WTC11 (cell line): Measurements from ENCODE around the gene KDM2A. TPM values are rescaled to one million over a fixed set of nuclear protein-coding genes. Genes with fewer than 3 reads are reported as not detected.

Source experiments
- ATAC-seq: fragments of 200-7000 bp; cut with Tn5 transposase; 2 replicates; pipeline ENCODE4 v1.10.0; 2021; ENCODE audit warnings: mild to moderate bottlenecking, moderate library complexity
- CTCF ChIA-PET: fragments of 300-600 bp; sonication (Branson Sonifier 250); formaldehyde crosslinking; loops from one replicate; lab custom pipeline; 2021; ENCODE audit warnings: antibody characterized with exemption; lab: Charles Lee
- POLR2A ChIA-PET: fragments of 350-600 bp; sonication (Branson Sonifier 250); formaldehyde crosslinking; loops from one replicate; lab custom pipeline; 2021; ENCODE audit warnings: antibody characterized with exemption; lab: Charles Lee
- DNase-seq: peaks from one replicate; pipeline ENCODE4 v3.0.0; 2021; ENCODE audit warnings: low spot score
- H3K27ac Mint-ChIP-seq: 2 replicates; pipeline ENCODE4 v1.8.0; 2021; ENCODE audit warnings: mixed read lengths
- H3K27me3 Mint-ChIP-seq: 2 replicates; pipeline ENCODE4 v1.8.0; 2021; ENCODE audit warnings: low read depth, mild to moderate bottlenecking, moderate library complexity, mixed read lengths
- H3K36me3 Mint-ChIP-seq: 2 replicates; pipeline ENCODE4 v1.8.0; 2021; ENCODE audit warnings: mixed read lengths
- H3K4me1 Mint-ChIP-seq: 2 replicates; pipeline ENCODE4 v1.8.0; 2022; ENCODE audit warnings: mixed read lengths
- H3K4me3 Mint-ChIP-seq: 2 replicates; pipeline ENCODE4 v1.8.0; 2021; ENCODE audit warnings: mild to moderate bottlenecking, moderate library complexity, mixed read lengths
- H3K9me3 Mint-ChIP-seq: 2 replicates; pipeline ENCODE4 v1.8.0; 2021; ENCODE audit warnings: mixed read lengths
- ATF1 ChIP-seq: sonication (generic); formaldehyde crosslinking; IDR thresholded peaks from 2 replicates; pipeline ENCODE4 v1.8.1; 2023; ENCODE audit warnings: mild to moderate bottlenecking, moderate library complexity, missing genetic modification reagents
- CBFB ChIP-seq: sonication (generic); formaldehyde crosslinking; IDR thresholded peaks from 2 replicates; pipeline ENCODE4 v1.8.1; 2022; ENCODE audit warnings: mild to moderate bottlenecking, low read depth, missing genetic modification reagents
- ESRRA ChIP-seq: sonication (generic); formaldehyde crosslinking; IDR thresholded peaks from 2 replicates; pipeline ENCODE4 v1.8.1; 2022; ENCODE audit warnings: mild to moderate bottlenecking, missing genetic modification reagents, borderline replicate concordance
- FOXJ3 ChIP-seq: sonication (generic); formaldehyde crosslinking; IDR thresholded peaks from 2 replicates; pipeline ENCODE4 v1.9.0; 2021; ENCODE audit warnings: missing genetic modification reagents, mild to moderate bottlenecking, borderline replicate concordance
- JAZF1 ChIP-seq: fragments of 250-450 bp; sonication (Bioruptor Pico); IDR thresholded peaks from 2 replicates; pipeline ENCODE4 v1.9.0; 2021; ENCODE audit warnings: moderate library complexity, mild to moderate bottlenecking, inconsistent platforms
- NFATC4 ChIP-seq: fragments of 250-450 bp; sonication (Bioruptor Pico); IDR thresholded peaks from 2 replicates; pipeline ENCODE4 v1.9.0; 2021; ENCODE audit warnings: mild to moderate bottlenecking
- RELA ChIP-seq: sonication (generic); formaldehyde crosslinking; IDR thresholded peaks from 2 replicates; pipeline ENCODE4 v1.8.1; 2022; ENCODE audit warnings: missing genetic modification reagents, mild to moderate bottlenecking, borderline replicate concordance
- SOX15 ChIP-seq: fragments of 250-450 bp; sonication (Bioruptor Pico); IDR thresholded peaks from 2 replicates; pipeline ENCODE4 v1.9.0; 2021; ENCODE audit warnings: mild to moderate bottlenecking
- TP53 ChIP-seq: sonication (generic); formaldehyde crosslinking; IDR thresholded peaks from 2 replicates; pipeline ENCODE4 v1.8.1; 2023; ENCODE audit warnings: mild to moderate bottlenecking, missing genetic modification reagents
- ZNF396 ChIP-seq: fragments of 250-450 bp; sonication (Bioruptor Pico); IDR thresholded peaks from 2 replicates; pipeline ENCODE4 v1.8.0; 2021; ENCODE audit warnings: mild to moderate bottlenecking, moderate library complexity, borderline replicate concordance
- ZNF671 ChIP-seq: fragments of 250-450 bp; sonication (Bioruptor Pico); IDR thresholded peaks from 2 replicates; pipeline ENCODE4 v1.8.0; 2021; ENCODE audit warnings: mild to moderate bottlenecking
- total RNA-seq: library from RNA; stranded (reverse); gene quantifications from 3 replicates; pipeline ENCODE4 v1.2.3, GENCODE V29; 2021
- TF ChIP-seq, protein P1 (sequence below): sonication (generic); formaldehyde crosslinking; IDR thresholded peaks from 2 replicates; pipeline ENCODE4 v1.8.1; 2022; ENCODE audit warnings: missing genetic modification reagents, borderline replicate concordance
- TF ChIP-seq, protein P2 (sequence below): sonication (generic); formaldehyde crosslinking; IDR thresholded peaks from 2 replicates; pipeline ENCODE4 v1.8.1; 2023; ENCODE audit warnings: mild to moderate bottlenecking, missing genetic modification reagents
- TF ChIP-seq, protein P3 (sequence below): fragments of 250-450 bp; sonication (Bioruptor Pico); IDR thresholded peaks from 2 replicates; pipeline ENCODE4 v1.8.0; 2021; ENCODE audit warnings: mild to moderate bottlenecking
- TF ChIP-seq, protein P4 (sequence below): fragments of 250-450 bp; sonication (Bioruptor Pico); conservative IDR thresholded peaks from 2 replicates; pipeline ENCODE4 v1.9.0; 2021; ENCODE audit warnings: mild to moderate bottlenecking
- TF ChIP-seq, protein P5 (sequence below): sonication (generic); formaldehyde crosslinking; IDR thresholded peaks from 2 replicates; pipeline ENCODE4 v1.8.0; 2022; ENCODE audit warnings: mild to moderate bottlenecking, missing genetic modification reagents
- TF ChIP-seq, protein P6 (sequence below): sonication (generic); formaldehyde crosslinking; IDR thresholded peaks from 2 replicates; pipeline ENCODE4 v1.8.0; 2022; ENCODE audit warnings: mild to moderate bottlenecking, missing genetic modification reagents
- TF ChIP-seq, protein P7 (sequence below): sonication (generic); formaldehyde crosslinking; IDR thresholded peaks from 2 replicates; pipeline ENCODE4 v1.8.1; 2023; ENCODE audit warnings: mild to moderate bottlenecking, missing genetic modification reagents, moderate library complexity
- TF ChIP-seq, protein P8 (sequence below): fragments of 200-600 bp; IDR thresholded peaks from 2 replicates; pipeline ENCODE4 v1.8.0; 2022; ENCODE audit warnings: antibody characterized with exemption
- TF ChIP-seq, protein P9 (sequence below): sonication (generic); formaldehyde crosslinking; IDR thresholded peaks from 2 replicates; pipeline ENCODE4 v1.8.1; 2022; ENCODE audit warnings: low read depth, mild to moderate bottlenecking, moderate library complexity, missing genetic modification reagents, borderline replicate concordance

KDM2A gene
- total RNA-seq, 1 experiment from 2014 or later, result 58.0 TPM

DNA sequence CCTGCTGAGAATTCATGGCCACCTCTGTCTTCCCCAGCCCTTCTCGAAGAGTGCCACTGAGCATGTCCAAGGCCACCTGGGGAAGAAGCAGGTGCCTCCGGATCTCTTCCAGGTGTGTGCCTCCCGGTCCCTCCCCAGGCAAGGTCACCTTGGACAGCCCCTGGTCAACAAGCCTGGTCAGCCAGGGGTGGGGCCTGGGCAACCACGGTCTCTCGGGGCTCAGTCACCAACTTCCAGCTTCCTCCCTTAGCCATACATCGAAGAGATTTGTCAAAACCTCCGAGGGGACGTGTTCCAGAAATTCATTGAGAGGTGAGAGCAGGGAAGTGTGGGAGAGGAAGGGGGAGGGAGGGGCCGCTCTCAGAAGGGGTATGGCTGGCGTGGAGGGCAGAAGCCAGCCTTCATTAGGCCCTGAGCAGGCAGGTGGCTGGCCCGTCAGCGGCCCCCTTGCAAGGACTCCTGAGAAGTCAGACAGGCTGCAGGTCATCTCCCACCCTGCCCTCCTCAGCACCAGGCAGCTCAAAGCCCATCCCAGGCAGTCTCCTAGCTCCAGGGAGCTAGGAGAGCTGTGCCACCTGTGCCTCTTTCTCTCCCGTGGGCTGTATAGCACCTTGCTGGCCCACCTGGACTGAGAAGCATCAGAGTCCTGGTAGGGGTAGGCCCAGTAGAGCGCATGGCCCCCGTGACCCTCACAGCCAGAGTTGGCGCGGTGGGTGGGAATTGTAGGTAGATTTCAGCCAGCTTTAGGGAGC lies 160.7 kb downstream of the KDM2A start:
- DNase-seq (no peak), ATAC-seq (no peak)
- peaks cover 23% of the 10 kb centered on the region for H3K4me1 Mint-ChIP-seq
- H3K27me3 Mint-ChIP-seq, result no peaks in the 10 kb centered on the region
- H3K36me3 Mint-ChIP-seq, result peaks cover 18% of the 10 kb centered on the region
- no peak overlapping the region; the same call in 1 of the 2 replicates for H3K27ac Mint-ChIP-seq
- ChIA-PET POLR2A (no interaction called here), CTCF (interaction anchor here (0.9 kb wide), 1 partner anchor 18 kb away, joined by 3 read pairs; no protein-coding TSS in a partner anchor)
- TF ChIP-seq, protein P1, sequence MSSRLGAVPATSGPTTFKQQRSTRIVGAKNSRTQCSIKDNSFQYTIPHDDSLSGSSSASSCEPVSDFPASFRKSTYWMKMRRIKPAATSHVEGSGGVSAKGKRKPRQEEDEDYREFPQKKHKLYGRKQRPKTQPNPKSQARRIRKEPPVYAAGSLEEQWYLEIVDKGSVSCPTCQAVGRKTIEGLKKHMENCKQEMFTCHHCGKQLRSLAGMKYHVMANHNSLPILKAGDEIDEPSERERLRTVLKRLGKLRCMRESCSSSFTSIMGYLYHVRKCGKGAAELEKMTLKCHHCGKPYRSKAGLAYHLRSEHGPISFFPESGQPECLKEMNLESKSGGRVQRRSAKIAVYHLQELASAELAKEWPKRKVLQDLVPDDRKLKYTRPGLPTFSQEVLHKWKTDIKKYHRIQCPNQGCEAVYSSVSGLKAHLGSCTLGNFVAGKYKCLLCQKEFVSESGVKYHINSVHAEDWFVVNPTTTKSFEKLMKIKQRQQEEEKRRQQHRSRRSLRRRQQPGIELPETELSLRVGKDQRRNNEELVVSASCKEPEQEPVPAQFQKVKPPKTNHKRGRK (CRISPR knock-in tag), result no peak
- TF ChIP-seq RELA (CRISPR knock-in tag) (no peak), CBFB (no peak), SOX15 (CRISPR knock-in tag) (no peak), FOXJ3 (CRISPR knock-in tag) (no peak), ZNF396 (CRISPR knock-in tag) (no peak), TP53 (CRISPR knock-in tag) (no peak), JAZF1 (CRISPR knock-in tag) (no peak), ZNF671 (CRISPR knock-in tag) (no peak), ATF1 (no peak), ESRRA (CRISPR knock-in tag) (no peak), NFATC4 (no peak)
- TF ChIP-seq, protein P2, sequence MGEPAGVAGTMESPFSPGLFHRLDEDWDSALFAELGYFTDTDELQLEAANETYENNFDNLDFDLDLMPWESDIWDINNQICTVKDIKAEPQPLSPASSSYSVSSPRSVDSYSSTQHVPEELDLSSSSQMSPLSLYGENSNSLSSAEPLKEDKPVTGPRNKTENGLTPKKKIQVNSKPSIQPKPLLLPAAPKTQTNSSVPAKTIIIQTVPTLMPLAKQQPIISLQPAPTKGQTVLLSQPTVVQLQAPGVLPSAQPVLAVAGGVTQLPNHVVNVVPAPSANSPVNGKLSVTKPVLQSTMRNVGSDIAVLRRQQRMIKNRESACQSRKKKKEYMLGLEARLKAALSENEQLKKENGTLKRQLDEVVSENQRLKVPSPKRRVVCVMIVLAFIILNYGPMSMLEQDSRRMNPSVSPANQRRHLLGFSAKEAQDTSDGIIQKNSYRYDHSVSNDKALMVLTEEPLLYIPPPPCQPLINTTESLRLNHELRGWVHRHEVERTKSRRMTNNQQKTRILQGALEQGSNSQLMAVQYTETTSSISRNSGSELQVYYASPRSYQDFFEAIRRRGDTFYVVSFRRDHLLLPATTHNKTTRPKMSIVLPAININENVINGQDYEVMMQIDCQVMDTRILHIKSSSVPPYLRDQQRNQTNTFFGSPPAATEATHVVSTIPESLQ (CRISPR knock-in tag), result no peak
- TF ChIP-seq, protein P3, sequence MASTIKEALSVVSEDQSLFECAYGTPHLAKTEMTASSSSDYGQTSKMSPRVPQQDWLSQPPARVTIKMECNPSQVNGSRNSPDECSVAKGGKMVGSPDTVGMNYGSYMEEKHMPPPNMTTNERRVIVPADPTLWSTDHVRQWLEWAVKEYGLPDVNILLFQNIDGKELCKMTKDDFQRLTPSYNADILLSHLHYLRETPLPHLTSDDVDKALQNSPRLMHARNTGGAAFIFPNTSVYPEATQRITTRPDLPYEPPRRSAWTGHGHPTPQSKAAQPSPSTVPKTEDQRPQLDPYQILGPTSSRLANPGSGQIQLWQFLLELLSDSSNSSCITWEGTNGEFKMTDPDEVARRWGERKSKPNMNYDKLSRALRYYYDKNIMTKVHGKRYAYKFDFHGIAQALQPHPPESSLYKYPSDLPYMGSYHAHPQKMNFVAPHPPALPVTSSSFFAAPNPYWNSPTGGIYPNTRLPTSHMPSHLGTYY, result no peak
- TF ChIP-seq, protein P4, sequence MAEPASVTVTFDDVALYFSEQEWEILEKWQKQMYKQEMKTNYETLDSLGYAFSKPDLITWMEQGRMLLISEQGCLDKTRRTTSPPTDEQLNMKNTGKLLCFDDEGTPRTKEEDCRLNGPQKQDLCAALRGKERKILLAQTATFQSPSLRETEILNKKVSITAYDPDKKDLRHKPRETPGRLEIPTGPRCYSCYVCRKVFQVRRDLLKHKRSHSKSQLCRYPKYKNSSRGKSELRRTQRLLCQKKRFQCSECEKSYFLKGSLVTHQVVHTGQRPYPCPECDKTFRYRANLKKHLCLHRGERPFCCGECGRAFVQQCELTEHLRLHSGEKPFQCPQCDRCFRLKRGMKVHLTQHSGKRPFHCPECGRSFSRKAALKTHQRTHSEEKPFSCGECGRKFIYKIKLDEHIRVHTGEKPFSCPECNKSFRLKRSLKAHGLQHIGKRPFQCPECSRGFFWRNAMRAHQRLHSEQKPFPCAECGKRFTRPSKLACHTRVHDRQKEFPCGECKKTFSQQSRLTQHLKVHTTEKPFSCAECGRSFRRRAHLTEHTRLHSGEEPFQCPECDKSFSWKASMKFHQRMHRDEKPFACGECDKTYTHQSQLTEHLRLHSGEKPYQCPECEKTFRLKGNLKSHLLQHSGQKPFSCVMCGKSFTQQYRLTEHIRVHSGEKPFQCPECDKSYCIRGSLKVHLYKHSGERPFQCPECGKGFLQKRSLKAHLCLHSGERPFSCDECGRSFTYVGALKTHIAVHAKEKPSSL, result no peak
- TF ChIP-seq, protein P5, sequence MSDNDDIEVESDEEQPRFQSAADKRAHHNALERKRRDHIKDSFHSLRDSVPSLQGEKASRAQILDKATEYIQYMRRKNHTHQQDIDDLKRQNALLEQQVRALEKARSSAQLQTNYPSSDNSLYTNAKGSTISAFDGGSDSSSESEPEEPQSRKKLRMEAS (CRISPR knock-in tag), result no peak
- TF ChIP-seq, protein P6, sequence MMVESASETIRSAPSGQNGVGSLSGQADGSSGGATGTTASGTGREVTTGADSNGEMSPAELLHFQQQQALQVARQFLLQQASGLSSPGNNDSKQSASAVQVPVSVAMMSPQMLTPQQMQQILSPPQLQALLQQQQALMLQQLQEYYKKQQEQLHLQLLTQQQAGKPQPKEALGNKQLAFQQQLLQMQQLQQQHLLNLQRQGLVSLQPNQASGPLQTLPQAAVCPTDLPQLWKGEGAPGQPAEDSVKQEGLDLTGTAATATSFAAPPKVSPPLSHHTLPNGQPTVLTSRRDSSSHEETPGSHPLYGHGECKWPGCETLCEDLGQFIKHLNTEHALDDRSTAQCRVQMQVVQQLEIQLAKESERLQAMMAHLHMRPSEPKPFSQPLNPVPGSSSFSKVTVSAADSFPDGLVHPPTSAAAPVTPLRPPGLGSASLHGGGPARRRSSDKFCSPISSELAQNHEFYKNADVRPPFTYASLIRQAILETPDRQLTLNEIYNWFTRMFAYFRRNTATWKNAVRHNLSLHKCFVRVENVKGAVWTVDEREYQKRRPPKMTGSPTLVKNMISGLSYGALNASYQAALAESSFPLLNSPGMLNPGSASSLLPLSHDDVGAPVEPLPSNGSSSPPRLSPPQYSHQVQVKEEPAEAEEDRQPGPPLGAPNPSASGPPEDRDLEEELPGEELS (CRISPR knock-in tag), result no peak
- TF ChIP-seq, protein P7, sequence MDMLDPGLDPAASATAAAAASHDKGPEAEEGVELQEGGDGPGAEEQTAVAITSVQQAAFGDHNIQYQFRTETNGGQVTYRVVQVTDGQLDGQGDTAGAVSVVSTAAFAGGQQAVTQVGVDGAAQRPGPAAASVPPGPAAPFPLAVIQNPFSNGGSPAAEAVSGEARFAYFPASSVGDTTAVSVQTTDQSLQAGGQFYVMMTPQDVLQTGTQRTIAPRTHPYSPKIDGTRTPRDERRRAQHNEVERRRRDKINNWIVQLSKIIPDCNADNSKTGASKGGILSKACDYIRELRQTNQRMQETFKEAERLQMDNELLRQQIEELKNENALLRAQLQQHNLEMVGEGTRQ (CRISPR knock-in tag), result no peak
- TF ChIP-seq, protein P8, sequence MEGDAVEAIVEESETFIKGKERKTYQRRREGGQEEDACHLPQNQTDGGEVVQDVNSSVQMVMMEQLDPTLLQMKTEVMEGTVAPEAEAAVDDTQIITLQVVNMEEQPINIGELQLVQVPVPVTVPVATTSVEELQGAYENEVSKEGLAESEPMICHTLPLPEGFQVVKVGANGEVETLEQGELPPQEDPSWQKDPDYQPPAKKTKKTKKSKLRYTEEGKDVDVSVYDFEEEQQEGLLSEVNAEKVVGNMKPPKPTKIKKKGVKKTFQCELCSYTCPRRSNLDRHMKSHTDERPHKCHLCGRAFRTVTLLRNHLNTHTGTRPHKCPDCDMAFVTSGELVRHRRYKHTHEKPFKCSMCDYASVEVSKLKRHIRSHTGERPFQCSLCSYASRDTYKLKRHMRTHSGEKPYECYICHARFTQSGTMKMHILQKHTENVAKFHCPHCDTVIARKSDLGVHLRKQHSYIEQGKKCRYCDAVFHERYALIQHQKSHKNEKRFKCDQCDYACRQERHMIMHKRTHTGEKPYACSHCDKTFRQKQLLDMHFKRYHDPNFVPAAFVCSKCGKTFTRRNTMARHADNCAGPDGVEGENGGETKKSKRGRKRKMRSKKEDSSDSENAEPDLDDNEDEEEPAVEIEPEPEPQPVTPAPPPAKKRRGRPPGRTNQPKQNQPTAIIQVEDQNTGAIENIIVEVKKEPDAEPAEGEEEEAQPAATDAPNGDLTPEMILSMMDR, result no peak
- TF ChIP-seq, protein P9, sequence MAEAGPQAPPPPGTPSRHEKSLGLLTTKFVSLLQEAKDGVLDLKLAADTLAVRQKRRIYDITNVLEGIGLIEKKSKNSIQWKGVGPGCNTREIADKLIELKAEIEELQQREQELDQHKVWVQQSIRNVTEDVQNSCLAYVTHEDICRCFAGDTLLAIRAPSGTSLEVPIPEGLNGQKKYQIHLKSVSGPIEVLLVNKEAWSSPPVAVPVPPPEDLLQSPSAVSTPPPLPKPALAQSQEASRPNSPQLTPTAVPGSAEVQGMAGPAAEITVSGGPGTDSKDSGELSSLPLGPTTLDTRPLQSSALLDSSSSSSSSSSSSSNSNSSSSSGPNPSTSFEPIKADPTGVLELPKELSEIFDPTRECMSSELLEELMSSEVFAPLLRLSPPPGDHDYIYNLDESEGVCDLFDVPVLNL (CRISPR knock-in tag), result no peak
- no peak overlapping the region for H3K4me3 Mint-ChIP-seq
- H3K9me3 Mint-ChIP-seq, result no peaks in the 10 kb centered on the region
